HG02759 (cell line): ENCODE results near the gene DBNDD2.

Source experiments
- ATAC-seq: cut with Tn5 transposase; IDR thresholded peaks from one replicate; pipeline ENCODE4 v1.9.1; 2021; ENCODE audit warnings: mild to moderate bottlenecking, moderate library complexity; ENCODE audit not compliant: unreplicated experiment

Gene DBNDD2

GRCh38 chr20:45407783-45408645 lies at the start of gene DBNDD2:
DBNDD2 (plus strand) TSS chr20:45408289; CDS start chr20:45408468, 179 bp downstream.
- no peak for ATAC-seq

GRCh38 chr20:45359069-45359405 lies 49.1 kb upstream of the DBNDD2 start:
- ATAC-seq = no peak

GRCh38 chr20:45359406-45360148 lies 48.5 kb upstream of the DBNDD2 start:
- ATAC-seq = no peak

GRCh38 chr20:45361793-45362192 lies 46.3 kb upstream of the DBNDD2 start:
- ATAC-seq = no peak

GRCh38 chr20:45362804-45363610 lies 45.1 kb upstream of the DBNDD2 start, which contains the start of gene SYS1:
SYS1 (plus strand) TSS chr20:45363156; CDS start chr20:45363532, 376 bp downstream.
- peak; percentile 81 for ATAC-seq

DNA sequence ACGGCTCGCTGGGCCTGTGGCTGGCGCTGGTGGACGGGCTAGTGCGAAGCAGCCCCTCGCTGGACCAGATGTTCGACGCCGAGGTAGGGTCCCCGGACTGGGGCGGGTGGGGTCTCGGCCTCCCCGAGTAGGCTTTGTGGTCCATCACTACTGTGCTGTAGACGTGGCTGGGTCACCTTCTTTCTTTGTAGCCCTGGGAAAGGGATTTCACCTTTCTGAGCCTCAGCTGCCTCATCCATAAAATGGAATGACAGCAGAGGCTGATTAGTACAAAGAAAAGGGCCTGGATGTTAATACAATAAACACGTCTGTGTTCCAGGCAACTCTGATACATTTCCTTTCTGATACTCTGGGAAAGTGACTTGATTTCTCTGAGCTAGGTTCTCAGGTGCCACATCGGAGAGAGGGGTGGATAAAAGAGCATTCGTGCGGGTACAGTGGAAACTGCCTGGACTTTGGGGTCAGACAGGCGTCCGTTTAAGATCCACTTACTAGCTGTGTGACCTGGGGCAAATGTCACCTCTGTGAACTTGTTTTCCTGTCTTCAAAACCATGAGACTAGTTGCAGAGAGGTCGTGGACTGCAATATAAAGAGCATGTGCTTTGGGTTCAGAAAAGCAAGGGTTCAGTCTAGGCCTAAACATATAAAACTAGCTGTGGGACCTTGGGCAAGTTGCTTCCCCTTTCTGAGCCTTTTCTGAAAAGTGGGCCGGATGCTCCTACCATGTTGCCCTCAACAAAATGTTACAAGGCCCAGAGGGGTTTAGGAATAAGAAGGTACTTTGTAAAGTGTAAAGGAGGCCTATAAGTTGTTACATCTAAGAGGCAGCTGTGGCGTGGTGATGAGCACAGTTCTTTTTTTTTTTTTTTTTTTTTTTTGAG lies 44.2 kb upstream of the DBNDD2 start:
- no peak for ATAC-seq

DNA sequence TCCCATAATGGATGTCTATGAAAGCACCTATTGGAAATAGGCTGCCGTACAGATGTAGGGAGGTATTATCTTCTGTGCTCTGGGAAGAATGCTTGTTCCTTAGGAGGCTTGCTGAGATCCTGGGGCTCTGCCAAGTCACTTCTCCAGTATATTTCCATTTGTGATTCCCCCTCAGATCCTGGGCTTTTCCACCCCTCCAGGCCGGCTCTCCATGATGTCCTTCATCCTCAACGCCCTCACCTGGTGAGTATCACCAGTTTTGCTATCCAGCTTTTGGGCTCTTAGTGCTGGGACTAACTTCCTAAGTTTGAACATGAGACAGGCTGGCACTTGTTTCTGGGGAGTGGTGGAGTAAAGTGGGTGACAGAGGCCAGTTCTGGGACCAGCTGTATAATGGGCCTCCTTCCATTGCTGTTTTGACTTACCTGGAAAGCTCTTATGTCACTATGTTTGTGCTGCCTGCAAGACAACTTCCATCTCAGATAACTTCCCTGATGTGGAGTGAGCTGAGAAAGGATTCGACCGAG lies 42.6 kb upstream of the DBNDD2 start:
- ATAC-seq = no peak

DNA sequence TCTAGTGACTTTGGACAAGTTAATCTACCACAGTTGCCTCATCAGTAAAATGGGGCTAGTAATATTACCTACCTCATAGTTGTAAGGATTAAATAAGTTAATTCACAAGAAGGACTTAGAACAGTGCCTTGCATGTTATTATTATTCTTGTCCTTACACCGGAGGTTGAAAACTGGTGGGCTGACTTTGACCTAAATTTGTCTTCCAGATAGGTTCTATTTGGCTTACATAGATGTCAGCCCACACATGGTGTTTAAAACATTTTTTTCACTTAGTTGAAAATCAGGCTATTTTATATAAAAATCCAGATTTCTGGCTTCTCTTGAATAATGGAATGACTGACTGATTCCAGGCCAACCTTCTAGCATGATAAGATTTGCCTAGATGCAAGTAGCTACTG lies 41.9 kb upstream of the DBNDD2 start:
- ATAC-seq = no peak

DNA sequence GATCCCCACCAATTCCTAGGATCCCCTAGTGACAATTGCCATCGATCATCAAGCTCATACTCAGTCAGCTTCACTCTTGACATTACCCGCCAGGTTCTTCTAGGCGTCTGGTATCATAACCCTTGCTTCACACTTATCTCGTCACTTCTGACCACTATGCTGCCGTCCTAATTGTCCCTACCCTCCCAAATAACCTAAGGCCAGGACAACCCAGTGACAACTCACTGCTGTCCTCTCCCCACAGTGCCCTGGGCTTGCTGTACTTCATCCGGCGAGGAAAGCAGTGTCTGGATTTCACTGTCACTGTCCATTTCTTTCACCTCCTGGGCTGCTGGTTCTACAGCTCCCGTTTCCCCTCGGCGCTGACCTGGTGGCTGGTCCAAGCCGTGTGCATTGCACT lies 41.5 kb upstream of the DBNDD2 start:
- ATAC-seq = no peak

DNA sequence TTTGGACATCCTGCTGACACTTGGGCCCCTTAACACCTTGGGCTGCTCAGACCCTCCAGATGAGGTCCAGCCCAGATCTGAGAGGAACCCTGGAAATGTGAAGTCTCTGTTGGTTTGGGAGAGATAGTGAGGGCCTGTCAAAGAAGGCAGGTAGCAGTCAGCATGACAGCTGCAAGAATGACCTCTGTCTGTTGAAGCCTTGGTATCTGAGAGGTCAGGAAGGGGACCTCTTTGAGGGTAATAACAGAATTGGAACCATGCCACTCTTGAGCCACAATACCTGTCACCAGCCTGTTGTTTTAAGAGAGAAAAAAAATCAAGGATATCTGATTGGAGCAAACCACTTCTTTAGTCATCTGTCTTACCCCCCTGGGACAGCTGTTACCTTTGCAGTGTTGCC lies 41.0 kb upstream of the DBNDD2 start:
- ATAC-seq = no peak

DNA sequence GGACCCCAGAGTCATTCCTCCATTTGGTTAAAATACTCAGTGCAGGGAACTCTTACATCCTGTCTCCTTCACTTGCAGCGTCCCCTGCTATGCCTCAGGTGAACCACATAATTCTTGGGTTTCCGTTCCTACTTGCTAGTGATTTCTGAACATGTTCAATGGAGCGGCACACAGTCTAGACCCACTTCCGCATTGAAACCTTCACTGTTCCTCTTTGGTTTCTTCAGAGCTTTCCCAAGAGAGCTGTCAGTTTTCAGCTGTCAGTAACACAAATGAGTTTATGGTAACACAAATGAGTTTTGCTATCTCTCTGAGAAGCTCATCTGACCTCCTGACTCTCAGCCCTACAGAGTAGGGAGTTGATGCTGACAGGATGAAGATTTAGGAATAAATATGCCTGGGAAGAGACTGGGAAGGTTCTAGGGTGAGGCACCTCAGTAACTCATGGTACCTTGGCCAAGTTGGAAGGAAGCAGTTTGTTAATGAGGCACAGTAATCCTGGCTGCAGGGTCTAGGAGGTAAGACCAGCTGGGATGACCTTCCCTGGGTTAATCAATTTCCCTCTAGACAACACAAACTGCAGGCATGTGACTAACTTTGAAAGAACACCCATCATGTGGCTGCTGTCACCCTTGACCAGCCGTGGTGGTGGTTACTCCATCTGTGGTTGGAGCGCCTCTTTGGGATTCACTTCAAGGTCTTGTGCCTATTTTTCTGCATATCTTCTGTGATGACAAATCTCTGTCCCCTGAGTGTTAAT lies 39.7 kb upstream of the DBNDD2 start:
- ATAC-seq = peak; percentile 79

- ATAC-seq = no peak
Observed at GRCh38 chr20:45370571-45371160, 37.4 kb upstream of the DBNDD2 start.

DNA sequence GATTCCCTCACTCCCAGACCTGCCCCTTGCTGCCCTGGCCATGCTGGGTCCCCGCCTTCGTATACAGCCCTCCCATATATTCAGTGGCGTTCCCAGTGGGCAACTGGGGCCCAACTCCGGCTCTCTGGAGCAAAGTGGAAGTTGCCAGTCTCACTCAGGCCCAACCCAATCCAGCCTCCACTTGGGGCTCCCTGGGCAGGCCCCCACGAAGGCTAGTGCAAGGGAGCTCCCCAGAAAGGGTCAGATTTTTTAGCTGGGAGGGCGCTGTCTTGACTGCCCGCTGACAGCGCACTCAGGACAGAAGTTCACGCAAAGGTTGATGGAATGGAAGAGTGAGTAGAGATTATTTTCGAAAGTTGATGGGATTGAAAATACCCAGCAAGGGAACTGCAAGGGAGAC lies 35.8 kb upstream of the DBNDD2 start:
- ATAC-seq = no peak

DNA sequence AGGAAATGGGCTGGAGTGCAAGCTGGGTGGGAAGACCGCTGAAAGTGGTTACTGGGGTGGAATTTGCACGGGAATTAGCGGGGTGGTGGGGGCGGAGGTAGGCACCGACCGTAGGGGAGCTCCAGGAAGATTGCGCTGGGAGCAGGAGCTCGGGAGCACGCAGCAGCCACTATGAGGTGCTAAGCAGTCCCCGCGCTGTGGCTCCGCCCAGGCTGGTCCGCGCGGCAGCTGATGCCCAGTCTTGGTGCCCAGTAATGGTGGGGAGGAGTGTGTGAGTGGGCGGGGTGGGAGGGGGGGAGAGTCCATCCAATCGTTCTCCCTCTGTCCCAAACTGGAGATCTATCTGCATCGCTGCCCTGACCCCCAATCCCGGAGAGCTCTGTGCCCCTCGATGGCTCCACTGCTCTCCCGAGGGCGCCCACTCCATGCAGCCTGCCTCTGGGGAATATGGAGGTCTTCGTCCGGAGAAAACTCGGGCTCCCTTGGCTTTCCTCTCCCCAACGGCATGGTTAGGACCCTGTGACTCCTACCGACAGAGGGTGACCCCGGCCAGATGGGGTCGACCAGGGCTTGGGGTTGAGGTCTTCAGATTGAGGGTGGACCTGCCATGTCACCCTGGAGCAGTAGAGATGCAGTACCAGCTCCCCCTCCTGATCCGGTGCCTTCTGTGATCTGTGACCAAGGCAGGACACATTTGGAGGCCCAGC lies 35.3 kb upstream of the DBNDD2 start:
- ATAC-seq = no peak

- ATAC-seq = peak; percentile 78
Observed at GRCh38 chr20:45373353-45374100, 34.6 kb upstream of the DBNDD2 start.

DNA sequence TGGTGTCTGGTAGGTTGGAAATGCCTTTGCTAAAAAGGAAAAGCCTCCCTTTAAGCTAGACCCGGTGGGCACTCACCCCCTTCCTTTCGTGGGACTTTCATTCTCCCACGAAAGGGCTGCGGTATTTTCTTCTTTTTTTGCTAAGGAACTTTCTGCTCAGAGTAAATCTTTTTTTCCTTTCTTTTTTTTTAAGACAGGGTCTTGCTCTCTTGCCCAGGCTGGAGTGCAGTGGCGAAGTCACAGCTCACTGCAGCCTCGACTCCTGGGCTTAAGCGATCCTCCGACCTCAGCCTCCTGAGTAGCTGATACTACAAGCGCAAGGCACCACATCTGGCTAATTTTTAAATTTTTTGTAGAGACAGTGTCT lies 34.0 kb upstream of the DBNDD2 start:
- ATAC-seq = no peak

DNA sequence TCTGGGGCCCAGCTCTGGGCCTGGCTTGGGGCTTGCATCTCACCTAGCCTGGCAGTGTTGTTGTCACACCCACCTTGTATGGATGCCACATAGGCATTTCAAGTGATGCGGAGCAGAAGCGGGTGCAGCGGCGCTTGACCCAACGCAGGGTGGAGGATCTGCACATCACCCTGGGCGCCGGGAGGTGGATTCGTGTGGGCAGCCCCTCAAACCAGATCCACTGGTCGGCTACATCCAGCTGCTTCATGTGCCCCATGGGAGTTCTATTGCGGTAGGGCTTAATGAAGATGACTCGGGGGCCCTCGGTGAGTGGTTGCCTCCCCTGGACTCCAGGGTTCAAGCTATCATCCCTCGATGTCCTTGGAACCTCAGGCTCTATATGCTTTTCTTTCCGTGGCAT lies 33.1 kb upstream of the DBNDD2 start:
- no peak for ATAC-seq

DNA sequence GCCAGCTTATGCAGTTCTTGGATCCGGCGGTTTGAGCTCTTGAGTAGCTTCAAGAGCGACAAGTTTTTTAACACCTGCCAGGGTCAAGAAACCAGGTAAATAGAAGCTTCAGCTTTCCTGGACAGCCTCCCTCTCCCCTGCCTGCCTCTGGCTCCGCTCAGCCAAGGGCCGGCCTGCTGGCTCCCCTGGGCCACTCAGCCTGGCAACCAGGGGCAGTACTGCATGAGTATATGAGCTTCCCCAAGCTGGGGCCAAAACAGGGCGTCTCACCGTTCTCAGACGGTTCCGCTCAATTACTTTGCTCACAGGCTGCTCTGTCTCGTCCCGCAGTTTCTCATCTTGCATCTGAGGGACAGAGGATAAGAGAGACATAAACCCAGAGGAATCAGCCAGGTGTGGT lies 30.8 kb upstream of the DBNDD2 start:
- no peak for ATAC-seq
